Stimulated activated CD4-positive, alpha-beta T cell treated with anti-CD3 and anti-CD28 coated beads, Interleukin-4, amount 100 ng/mL, for 4 hours (primary cell): ENCODE data around the gene PARN.
"Not testable (repeated sequence)": the region's sequence is repeated elsewhere in the genome, so short reads cannot be mapped to it uniquely, and the experiment has no call there.

Source experiments
- DNase-seq, 2 experiments: peaks; one replicate each; pipeline ENCODE4 v3.0.0-alpha.2; 2020

PARN gene

GRCh38 chr16:14566599-14566998 lies 63.5 kb downstream of the PARN start:
- no peak for DNase-seq

GRCh38 chr16:14565688-14566025 lies 64.4 kb downstream of the PARN start:
- DNase-seq: no peak

GRCh38 chr16:14564861-14565687 lies 65.0 kb downstream of the PARN start:
- no peak for DNase-seq

DNA sequence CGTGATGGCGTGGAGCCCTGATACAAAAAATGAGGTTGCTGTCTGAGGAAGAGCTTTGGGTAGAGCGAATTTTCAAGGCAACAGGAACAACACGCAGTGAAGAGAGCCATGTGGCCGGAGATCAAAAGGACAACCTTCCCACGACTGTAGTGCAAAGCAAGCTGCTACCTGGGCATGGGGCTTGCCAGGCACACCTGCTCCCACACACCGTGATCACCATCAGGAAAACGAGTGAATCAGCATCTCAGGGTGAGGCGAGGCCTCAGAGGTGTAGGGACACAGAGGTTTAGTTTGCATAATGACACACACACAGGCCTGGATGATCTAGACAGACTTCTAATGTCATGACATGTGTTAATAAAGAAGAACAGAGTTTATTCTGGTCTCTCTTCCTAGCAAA lies 65.7 kb downstream of the PARN start:
- DNase-seq: no peak

DNA sequence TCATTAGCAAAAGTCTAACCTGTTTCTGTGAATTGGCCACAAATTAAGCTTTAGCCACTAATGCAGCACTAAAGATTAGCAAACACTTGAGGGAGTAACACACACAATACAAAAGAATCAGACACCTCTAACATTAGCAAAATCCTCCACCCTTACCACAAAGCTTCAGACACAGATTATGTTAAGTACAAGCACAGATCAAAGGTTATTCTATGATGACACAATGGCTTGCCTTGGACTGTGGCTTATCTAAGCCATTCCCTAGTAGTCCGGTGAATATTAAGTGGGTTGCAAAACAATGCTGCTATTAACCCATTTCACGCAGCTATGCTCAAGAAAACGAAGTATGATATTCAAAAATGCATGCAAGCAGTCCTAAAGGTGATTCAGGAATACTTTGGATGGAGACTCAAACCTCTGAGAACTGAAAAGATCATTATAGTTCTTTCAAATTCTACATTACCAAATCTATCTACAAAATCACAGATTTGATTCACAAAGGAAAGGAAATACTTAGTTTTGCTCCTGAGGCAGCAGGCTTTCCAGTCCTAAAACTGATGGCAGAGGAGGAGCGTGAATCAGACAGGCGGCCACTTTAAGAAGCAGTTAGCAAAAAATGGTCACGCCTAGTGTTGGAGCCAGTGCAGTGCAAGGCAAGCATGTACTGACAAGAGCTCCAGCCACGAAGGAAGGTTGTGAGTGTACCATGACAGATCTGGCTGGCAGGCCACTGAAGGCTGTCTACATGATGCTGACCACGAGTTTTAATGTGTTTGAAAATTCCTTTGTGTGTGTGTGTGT lies 67.2 kb downstream of the PARN start:
- no peak for DNase-seq

DNA sequence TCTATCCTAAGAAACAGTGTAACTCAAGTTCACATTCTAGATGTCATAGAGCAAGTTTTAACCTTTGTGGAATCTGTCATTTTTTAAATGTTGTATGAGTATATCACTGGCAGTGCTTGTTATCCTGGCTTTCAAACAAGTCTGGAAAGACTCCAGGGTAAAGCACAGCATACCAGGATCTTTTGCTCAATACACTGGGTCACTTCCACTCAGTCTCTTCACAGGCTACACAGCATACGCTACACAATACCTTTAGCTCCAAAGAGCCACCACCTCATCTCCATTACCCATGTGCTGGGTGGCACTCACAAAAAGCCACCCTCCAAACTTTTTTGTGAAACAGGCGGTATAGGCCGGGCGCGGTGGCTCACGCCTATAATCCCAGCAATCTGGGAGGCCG lies 69.5 kb downstream of the PARN start:
- no peak for DNase-seq

DNA sequence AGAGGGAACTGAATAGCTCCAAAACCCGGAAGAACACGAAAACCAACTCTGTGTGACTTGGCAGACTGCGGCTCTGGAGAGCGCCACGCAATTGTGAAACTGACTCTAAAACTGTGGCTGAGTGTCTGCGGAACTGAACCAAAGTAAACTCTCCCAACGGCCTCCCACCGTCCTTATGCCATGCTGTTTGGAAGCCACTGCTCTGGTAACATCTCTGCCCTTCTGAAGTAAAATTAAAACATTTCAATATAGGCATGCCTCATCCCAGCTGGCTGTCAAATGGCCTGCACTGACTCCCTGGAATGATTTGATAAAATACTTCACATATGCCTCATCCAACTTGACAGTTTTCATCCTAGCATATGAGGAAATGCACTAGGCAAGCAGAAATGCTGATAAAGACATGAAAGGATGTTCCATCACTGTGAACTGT lies 70.2 kb downstream of the PARN start:
- no peak for DNase-seq

DNA sequence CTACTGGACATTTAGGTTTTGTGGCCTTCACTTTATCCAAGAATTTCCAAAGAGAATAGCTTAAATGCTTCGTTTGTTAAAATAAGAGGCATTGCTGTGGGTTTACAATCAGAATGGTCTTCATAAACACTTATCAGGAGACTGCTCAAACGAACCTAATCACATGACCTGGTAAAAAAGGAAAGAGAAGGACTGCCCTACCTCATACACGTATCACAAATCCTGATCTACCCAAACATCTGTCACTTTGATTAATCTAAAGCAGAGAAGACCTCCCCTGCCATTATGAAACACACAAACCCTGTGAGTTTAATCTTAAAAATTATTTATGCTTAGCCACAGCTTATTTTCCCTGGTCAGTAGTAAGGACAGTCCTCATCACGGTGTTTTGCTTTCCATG lies 76.6 kb downstream of the PARN start:
- DNase-seq: no peak

GRCh38 chr16:14549789-14550153 lies 80.3 kb downstream of the PARN start:
- no peak for DNase-seq

DNA sequence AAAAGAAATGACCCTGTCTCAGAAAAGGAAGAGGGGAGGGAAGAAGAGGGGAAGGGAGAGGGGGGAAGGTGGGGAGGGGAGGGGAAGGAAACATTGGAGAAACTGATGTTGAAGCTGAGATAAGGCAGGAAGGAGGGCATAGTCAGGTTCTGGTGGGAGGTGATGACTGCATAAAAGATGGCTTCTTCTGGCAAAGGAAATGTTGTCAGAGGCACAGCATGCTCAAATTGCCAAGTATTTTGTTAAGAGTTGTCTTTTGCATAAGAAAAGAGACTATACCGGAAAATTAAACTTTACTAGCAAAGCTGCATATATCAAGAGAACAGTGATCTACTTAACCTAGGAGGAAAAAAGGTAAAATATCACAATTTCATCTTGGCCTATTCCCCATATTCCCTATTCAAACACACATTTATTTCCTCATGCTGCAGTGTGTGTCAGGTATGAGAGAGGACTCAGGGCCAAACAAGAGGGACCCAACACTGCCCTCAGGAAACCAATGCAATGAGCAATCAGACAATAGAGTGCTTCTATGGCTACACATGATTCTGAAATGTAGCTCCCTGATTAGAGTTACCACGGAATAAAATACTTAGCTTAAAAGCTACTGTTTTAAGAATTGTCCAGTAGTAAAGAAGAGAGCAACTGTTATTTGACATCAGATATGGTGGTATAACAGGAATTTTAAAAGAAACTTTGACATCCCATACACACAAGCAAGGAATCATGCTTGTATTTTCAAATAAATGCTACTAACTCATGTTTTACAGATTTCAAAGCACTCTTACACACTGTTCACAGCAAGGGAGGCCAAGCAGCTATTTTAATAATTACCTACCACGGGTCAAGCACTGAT lies 80.9 kb downstream of the PARN start:
- DNase-seq: no peak

DNA sequence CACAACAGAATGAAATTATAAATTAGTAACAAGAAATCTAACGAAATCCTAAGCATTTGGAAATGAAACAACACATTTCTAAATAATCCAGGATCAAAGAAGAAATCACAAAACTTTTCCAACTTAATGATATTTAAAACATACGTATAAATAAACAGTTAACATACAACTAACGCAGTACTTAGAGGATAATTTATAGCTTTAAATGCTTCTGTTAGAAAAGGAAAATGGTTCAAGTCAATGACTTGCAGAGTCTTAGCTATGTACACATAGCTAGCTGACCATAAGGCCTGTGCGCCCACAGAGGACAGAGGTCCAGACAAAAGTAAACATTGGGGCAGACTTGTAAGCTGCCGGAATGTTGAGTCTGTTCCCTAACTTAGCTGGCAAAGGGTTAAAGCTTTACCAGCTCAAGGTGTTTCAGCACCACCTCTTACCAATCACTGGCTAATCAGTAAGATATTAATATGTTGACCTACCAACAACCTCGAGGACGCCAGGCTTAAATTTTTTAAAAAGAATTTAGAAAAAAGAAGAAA lies 84.6 kb downstream of the PARN start:
- DNase-seq: no peak

DNA sequence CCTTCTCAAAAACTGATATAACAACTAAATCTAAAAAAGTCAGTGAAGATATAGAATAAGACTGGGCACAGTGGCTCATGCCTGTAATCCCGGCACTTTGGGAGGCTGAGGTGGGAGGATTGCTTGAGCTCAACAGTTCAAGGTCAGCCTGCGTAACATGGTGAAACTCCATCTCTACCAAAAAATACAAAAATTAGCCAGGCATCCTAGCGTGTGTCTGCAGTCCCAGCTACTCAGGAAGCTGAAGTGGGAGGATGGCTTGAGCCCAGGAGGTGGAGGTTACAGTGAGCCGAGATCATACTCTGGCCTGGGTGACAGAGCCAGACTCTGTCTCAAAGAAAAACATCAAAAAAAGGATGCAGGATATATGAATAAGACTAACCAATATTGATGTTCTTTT lies 85.2 kb downstream of the PARN start:
- not testable (repeated sequence) for DNase-seq

- no peak for DNase-seq
Observed at GRCh38 chr16:14539631-14540030, 90.4 kb downstream of the PARN start.

DNA sequence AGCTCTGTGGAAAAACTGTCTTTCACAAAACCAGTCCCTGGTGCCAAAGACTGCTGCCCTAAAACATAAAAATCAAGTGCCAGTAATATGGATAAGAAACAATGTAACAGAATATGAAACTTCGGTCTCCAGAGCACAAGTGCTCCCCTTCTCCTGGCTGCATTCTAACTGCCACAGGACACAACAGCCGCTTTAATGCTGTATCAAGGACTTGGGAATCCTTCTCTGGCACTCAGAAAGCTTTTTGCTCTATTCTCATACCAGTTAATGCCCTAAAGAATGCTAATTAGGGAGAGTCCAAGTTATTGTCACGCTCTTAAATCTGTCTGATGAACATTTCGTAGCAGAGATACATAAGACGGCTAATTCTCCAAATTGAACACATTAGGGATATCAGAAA lies 90.9 kb downstream of the PARN start:
- DNase-seq: no peak

GRCh38 chr16:14538604-14539003 lies 91.5 kb downstream of the PARN start:
- no peak for DNase-seq

- no peak for DNase-seq
Observed at GRCh38 chr16:14531613-14532012, 98.4 kb downstream of the PARN start.

- no peak for DNase-seq
Observed at GRCh38 chr16:14531101-14531500, 99.0 kb downstream of the PARN start.

- DNase-seq: no peak
Observed at GRCh38 chr16:14530046-14530445, 100.0 kb downstream of the PARN start.

DNA sequence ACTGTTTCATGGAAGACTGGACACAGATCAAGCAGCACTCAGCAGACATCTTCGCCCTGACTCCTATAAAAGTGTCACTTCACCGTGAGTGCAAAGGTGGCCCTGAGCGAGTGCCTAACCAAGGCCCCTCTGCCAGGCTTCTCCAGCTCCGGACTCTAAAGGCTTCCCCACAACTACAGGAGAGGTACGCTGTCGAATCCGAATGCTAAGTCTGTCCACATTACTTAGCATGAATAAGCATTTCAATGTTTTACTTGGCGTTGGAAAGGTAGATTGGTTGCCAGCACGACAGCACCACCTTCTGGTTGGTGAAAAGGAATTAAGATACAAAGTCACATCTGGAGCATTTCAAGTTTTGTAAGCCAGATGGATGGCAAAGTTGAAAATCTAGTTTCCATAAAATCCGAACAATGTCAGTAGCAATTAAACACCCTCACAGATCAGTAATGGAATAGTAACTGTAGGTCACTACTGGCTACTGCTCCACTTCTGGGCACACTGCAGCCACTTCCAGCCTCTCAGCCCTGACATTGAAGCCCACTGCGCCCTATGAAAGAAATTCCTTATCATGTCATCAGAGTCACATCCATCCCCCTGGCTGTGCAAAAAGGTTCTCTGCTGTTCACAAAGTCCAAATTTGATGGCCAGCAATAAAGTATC lies 100.9 kb downstream of the PARN start:
- peak; percentile 26 to 43 for DNase-seq

DNA sequence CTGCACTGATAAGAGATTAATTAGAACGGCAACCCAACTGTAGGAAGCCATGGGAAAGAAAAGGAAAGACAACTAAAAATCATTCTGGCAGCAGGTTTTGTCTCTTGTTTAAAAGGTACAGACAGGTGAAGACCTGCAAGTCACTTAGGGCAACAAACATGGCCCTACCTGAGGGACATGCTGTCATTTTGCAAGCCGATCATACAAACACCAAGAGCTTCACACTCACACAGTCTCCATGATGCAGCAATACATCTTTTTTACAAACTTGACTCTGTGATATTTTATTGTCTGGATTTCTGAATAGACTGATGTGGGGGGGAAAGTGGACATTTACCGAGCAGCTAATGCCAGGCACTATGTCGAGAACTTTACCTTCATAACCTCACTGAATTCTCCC lies 101.8 kb downstream of the PARN start:
- DNase-seq: no peak

GRCh38 chr16:14527411-14528044 lies 102.5 kb downstream of the PARN start:
- no peak for DNase-seq

- no peak for DNase-seq
Observed at GRCh38 chr16:14525596-14525995, 104.5 kb downstream of the PARN start.
